GM18868 (cell line): Measurements from ENCODE around the gene FASTK.

Experiments
- ATAC-seq: cut with Tn5 transposase; IDR thresholded peaks from one replicate; pipeline ENCODE4 v1.9.1; 2021; ENCODE audit warnings: mild to moderate bottlenecking, moderate library complexity; ENCODE audit not compliant: unreplicated experiment

Gene FASTK

GRCh38 chr7:151100921-151101320 lies 20.3 kb upstream of the FASTK start:
- no peak for ATAC-seq

GRCh38 chr7:151099486-151100211 lies 19.0 kb upstream of the FASTK start:
- ATAC-seq = no peak

- ATAC-seq = no peak
Observed at GRCh38 chr7:151095828-151096475, 15.3 kb upstream of the FASTK start.

GRCh38 chr7:151095123-151095797 lies 14.7 kb upstream of the FASTK start:
- ATAC-seq = no peak

GRCh38 chr7:151094675-151095074 lies 14.1 kb upstream of the FASTK start:
- ATAC-seq = no peak

GRCh38 chr7:151093748-151094147 lies 13.1 kb upstream of the FASTK start:
- ATAC-seq = no peak

- no peak for ATAC-seq
Observed at GRCh38 chr7:151091988-151092387, 11.4 kb upstream of the FASTK start.

GRCh38 chr7:151091431-151091830 lies 10.8 kb upstream of the FASTK start:
- ATAC-seq = no peak

- no peak for ATAC-seq
Observed at GRCh38 chr7:151091003-151091402, 10.4 kb upstream of the FASTK start.

GRCh38 chr7:151089893-151090730 lies 9.5 kb upstream of the FASTK start:
- no peak for ATAC-seq

- no peak for ATAC-seq
Observed at GRCh38 chr7:151088856-151089699, 8.5 kb upstream of the FASTK start.

GRCh38 chr7:151088019-151088855 lies 7.6 kb upstream of the FASTK start:
- ATAC-seq = no peak

GRCh38 chr7:151087245-151088018 lies 6.8 kb upstream of the FASTK start:
- peak; percentile 17 for ATAC-seq

GRCh38 chr7:151086802-151087244 lies 6.2 kb upstream of the FASTK start:
- ATAC-seq = no peak

GRCh38 chr7:151085691-151086620 lies 5.3 kb upstream of the FASTK start, which contains the start of gene AGAP3:
AGAP3 (plus strand) TSS chr7:151086475; CDS start chr7:151086742, 267 bp downstream.
- ATAC-seq = peak; percentile 39

- ATAC-seq = no peak
Observed at GRCh38 chr7:151085329-151085690, 4.7 kb upstream of the FASTK start.

GRCh38 chr7:151083824-151084160 lies 3.2 kb upstream of the FASTK start:
- no peak for ATAC-seq
